HCT116 (cell line): ENCODE data around the gene AP1G1. TPM values are rescaled to one million over a fixed set of nuclear protein-coding genes. Genes with fewer than 3 reads are reported as not detected.

Source experiments
- ATAC-seq: fragments of 200-7000 bp; cut with Tn5 transposase; 2 replicates; pipeline ENCODE4 v1.9.1; 2020; ENCODE audit warnings: mild to moderate bottlenecking, moderate library complexity
- BruUV-seq: library from RNA; stranded (reverse); fragments of 400-500 nt; replicated peaks from 2 replicates; lab custom pipeline; 2021; lab: Mats Ljungman, UMichigan
- CTCF ChIA-PET: fragments of 300-600 bp; sonication (Branson Sonifier 250); formaldehyde crosslinking; loops from one replicate; lab custom pipeline; 2021; ENCODE audit warnings: antibody characterized with exemption; lab: Charles Lee
- POLR2A ChIA-PET: fragments of 300-600, 350-600 bp; sonication (Branson Sonifier 250); formaldehyde crosslinking; loops from one replicate; lab custom pipeline; 2021; ENCODE audit warnings: antibody characterized with exemption; lab: Charles Lee
- RAD21 ChIA-PET, 2 experiments: fragments of 300-600 bp; sonication (Branson Sonifier 250); formaldehyde crosslinking; loops; one replicate each; lab custom pipeline; 2023; ENCODE audit warnings: low total read pairs in 2 of 2; ENCODE audit not compliant: uncharacterized antibody in 2 of 2, unreplicated experiment in 2 of 2, low non-redundant PET in 1 of 2; lab: Charles Lee
- DNase-seq: peaks from one replicate; pipeline ENCODE4 v3.0.0-alpha.2; 2010; ENCODE audit warnings: low read depth, low spot score
- H2AFZ ChIP-seq: fragments of 200-600 bp; shearing (Covaris generic), sonication (generic); 2 replicates; pipeline ENCODE4 v1.6.1; 2017; ENCODE audit warnings: low read depth, mixed run types, mixed read lengths, antibody characterized with exemption, low read length; ENCODE audit not compliant: poor library complexity, severe bottlenecking
- H3K27ac ChIP-seq: 2 replicates; pipeline ENCODE4 v1.5.1; 2012; ENCODE audit warnings: low read depth, low read length
- H3K27me3 ChIP-seq: fragments of 200-600 bp; sonication (generic); 2 replicates; pipeline ENCODE4 v1.6.1; 2016; ENCODE audit warnings: mixed run types, low read length, mixed read lengths; ENCODE audit not compliant: insufficient read depth
- H3K36me3 ChIP-seq, 2 experiments: fragments of 200-500 bp in 1 of 2; fragments of 200-600 bp in 1 of 2; sonication (Bioruptor generic) in 1 of 2; sonication (generic) in 1 of 2; 2 replicates each; pipeline versions ENCODE4 v1.5.1 to v1.6.1; 2014 to 2016; ENCODE audit warnings: low read length in 2 of 2, inconsistent platforms in 1 of 2, mixed read lengths in 1 of 2, mixed run types in 1 of 2; ENCODE audit not compliant: insufficient read depth in 2 of 2, control insufficient read depth in 1 of 2
- H3K4me1 ChIP-seq, 2 experiments: fragments of 200-600 bp in 1 of 2; sonication (generic) in 1 of 2; 2 replicates each; pipeline versions ENCODE4 v1.5.1 to v1.6.1; 2012 to 2017; ENCODE audit warnings: low read length in 2 of 2, inconsistent platforms in 1 of 2, mild to moderate bottlenecking in 1 of 2, mixed read lengths in 1 of 2, mixed run types in 1 of 2, moderate library complexity in 1 of 2; ENCODE audit not compliant: insufficient read depth in 2 of 2, control insufficient read depth in 1 of 2
- H3K4me2 ChIP-seq: fragments of 200-600 bp; sonication (generic); 2 replicates; pipeline ENCODE4 v1.6.1; 2017; ENCODE audit warnings: mixed run types, low read length, mixed read lengths
- H3K4me3 ChIP-seq, 2 experiments: fragments of 200-600 bp in 1 of 2; sonication (generic) in 1 of 2; replicated peaks in 1 of 2; 2 replicates each; pipeline ENCODE4 v1.5.1; 2011 to 2016; ENCODE audit warnings: low read length in 2 of 2, control low read depth in 1 of 2, low read depth in 1 of 2, mild to moderate bottlenecking in 1 of 2, mixed read lengths in 1 of 2, mixed run types in 1 of 2
- H3K79me2 ChIP-seq: fragments of 200-600 bp; sonication (generic); 2 replicates; pipeline ENCODE4 v1.6.1; 2017; ENCODE audit warnings: mild to moderate bottlenecking, mixed run types, low read length, moderate library complexity, mixed read lengths; ENCODE audit not compliant: insufficient read depth
- H3K9ac ChIP-seq: fragments of 200-600 bp; sonication (generic); 2 replicates; pipeline ENCODE4 v1.6.1; 2016; ENCODE audit warnings: low read length, mixed read lengths
- H3K9me2 ChIP-seq: fragments of 200-600 bp; sonication (generic), shearing (Covaris generic); 2 replicates; pipeline ENCODE4 v1.6.1; 2017; ENCODE audit warnings: mixed run types, mild to moderate bottlenecking, moderate library complexity; ENCODE audit not compliant: insufficient read depth
- H3K9me3 ChIP-seq, 2 experiments: fragments of 200-500 bp in 1 of 2; fragments of 200-600 bp in 1 of 2; sonication (Bioruptor generic) in 1 of 2; sonication (generic) in 1 of 2; 2 replicates each; pipeline ENCODE4 v1.6.1; 2014 to 2017; ENCODE audit warnings: low read length in 2 of 2, mixed read lengths in 2 of 2, inconsistent platforms in 1 of 2, low read depth in 1 of 2, mild to moderate bottlenecking in 1 of 2, mixed run types in 1 of 2, moderate library complexity in 1 of 2; ENCODE audit not compliant: control insufficient read depth in 1 of 2, insufficient read depth in 1 of 2
- H4K20me1 ChIP-seq: fragments of 200-600 bp; sonication (generic), shearing (Covaris generic); 2 replicates; pipeline ENCODE4 v1.6.1; 2017; ENCODE audit warnings: mixed run types, mild to moderate bottlenecking, moderate library complexity; ENCODE audit not compliant: insufficient read depth
- CBX3 ChIP-seq: IDR thresholded peaks from 2 replicates; pipeline ENCODE4 v1.6.1; 2012; ENCODE audit warnings: low read depth
- CEBPB ChIP-seq: IDR thresholded peaks from 2 replicates; pipeline ENCODE4 v1.6.1; 2012; ENCODE audit warnings: low read depth
- ELF1 ChIP-seq: IDR thresholded peaks from 2 replicates; pipeline ENCODE4 v1.6.1; 2012; ENCODE audit warnings: low read depth, borderline replicate concordance
- EZH2 ChIP-seq: fragments of 200-600 bp; sonication (generic); IDR thresholded peaks from 2 replicates; pipeline ENCODE4 v1.6.1; 2017; ENCODE audit warnings: antibody characterized with exemption, mixed run types
- FOSL1 ChIP-seq: IDR thresholded peaks from 2 replicates; pipeline ENCODE4 v1.6.1; 2012; ENCODE audit warnings: low read depth
- JUND ChIP-seq: IDR thresholded peaks from 2 replicates; pipeline ENCODE4 v1.6.1; 2012
- POLR2AphosphoS5 ChIP-seq: IDR thresholded peaks from 2 replicates; pipeline ENCODE4 v1.6.1; 2011; ENCODE audit warnings: mild to moderate bottlenecking, low read depth, low read length, moderate library complexity
- RAD21 ChIP-seq: IDR thresholded peaks from 2 replicates; pipeline ENCODE4 v1.6.1; 2012; ENCODE audit warnings: low read depth, mild to moderate bottlenecking
- SIN3A ChIP-seq: IDR thresholded peaks from 2 replicates; pipeline ENCODE4 v1.6.1; 2012; ENCODE audit warnings: low read depth
- TCF7L2 ChIP-seq: IDR thresholded peaks from 2 replicates; pipeline ENCODE4 v1.7.0; 2011; ENCODE audit warnings: borderline replicate concordance, inconsistent platforms; ENCODE audit not compliant: insufficient read depth, insufficient read length; ENCODE audit errors: extremely low read depth
- YY1 ChIP-seq: IDR thresholded peaks from 2 replicates; pipeline ENCODE4 v1.6.1; 2011; ENCODE audit warnings: low read length, low read depth, moderate library complexity, mild to moderate bottlenecking; ENCODE audit not compliant: insufficient replicate concordance; ENCODE audit errors: extremely low read depth
- ZFX ChIP-seq: fragments of 450-650 bp; IDR thresholded peaks from 2 replicates; pipeline ENCODE4 v1.6.1; 2017
- ZNF274 ChIP-seq: fragments of 200-500 bp; sonication (Bioruptor generic); IDR thresholded peaks from 2 replicates; pipeline ENCODE4 v1.6.1; 2014; ENCODE audit warnings: mild to moderate bottlenecking, low read depth, low read length, inconsistent platforms
- intact Hi-C: fragments of 100-400 bp; cut with micrococcal nuclease; formaldehyde crosslinking; loops from 2 replicates; pipeline ENCODE4 v1.10.0; 2022
- total RNA-seq: library from RNA; stranded (reverse); gene quantifications from one replicate; pipeline ENCODE4 v1.2.1, GENCODE V29; 2021; ENCODE audit not compliant: unreplicated experiment
- TF ChIP-seq, protein P1 (sequence below): IDR thresholded peaks from 2 replicates; pipeline ENCODE4 v1.6.1; 2012
- TF ChIP-seq, protein P2 (sequence below): IDR thresholded peaks from 2 replicates; pipeline ENCODE4 v1.6.1; 2012
- TF ChIP-seq, protein P3 (sequence below), 3 experiments: fragments of 200-600 bp in 1 of 3; sonication (generic) in 1 of 3; IDR thresholded peaks in 2 of 3; conservative IDR thresholded peaks in 1 of 3; 2 replicates each; pipeline ENCODE4 v1.5.1; 2012 to 2017; ENCODE audit warnings: low read depth in 2 of 3, low read length in 2 of 3, antibody characterized with exemption in 1 of 3, borderline replicate concordance in 1 of 3, control low read depth in 1 of 3, mild to moderate bottlenecking in 1 of 3, mixed read lengths in 1 of 3, mixed run types in 1 of 3, moderate library complexity in 1 of 3; ENCODE audit not compliant: insufficient read depth in 1 of 3

Gene AP1G1
- total RNA-seq, 1 experiment from 2014 or later = 70.2 TPM

DNA sequence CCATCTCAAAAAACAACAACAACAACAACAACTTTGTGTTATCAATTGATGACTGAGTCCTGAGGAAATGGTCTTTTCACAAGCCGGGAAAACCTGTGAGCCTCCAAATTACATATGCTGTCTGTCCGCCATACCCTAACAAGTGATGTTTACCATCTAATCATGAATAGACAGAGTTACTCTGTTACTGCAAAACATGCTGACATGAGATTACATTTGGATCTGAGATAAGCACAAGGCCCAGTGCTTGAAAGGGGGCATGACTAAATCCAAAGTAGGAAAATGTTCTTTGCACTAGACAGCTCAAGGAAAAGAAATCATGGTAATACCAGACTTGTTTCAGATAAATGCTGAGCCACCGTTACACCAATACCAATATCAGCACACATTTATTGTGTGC lies 28.5 kb upstream of the AP1G1 start:
- no peaks in the 10 kb centered on the region for H3K9me2 ChIP-seq
- H3K9ac ChIP-seq = no peak overlapping the region
- H4K20me1 ChIP-seq = no peaks in the 10 kb centered on the region
- no TSS peak for BruUV-seq
- CTCF ChIA-PET = no interaction called here
- RAD21 ChIA-PET = no interaction called here
- TF ChIP-seq CBX3 (no peak), RAD21 (no peak)
- TF ChIP-seq, protein P1, sequence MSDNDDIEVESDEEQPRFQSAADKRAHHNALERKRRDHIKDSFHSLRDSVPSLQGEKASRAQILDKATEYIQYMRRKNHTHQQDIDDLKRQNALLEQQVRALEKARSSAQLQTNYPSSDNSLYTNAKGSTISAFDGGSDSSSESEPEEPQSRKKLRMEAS = no peak
- no peaks in the 10 kb centered on the region for H3K36me3 ChIP-seq
- no peak overlapping the region for H2AFZ ChIP-seq
- H3K79me2 ChIP-seq = no peaks in the 10 kb centered on the region
- H3K4me3 ChIP-seq = no peak overlapping the region
- intact Hi-C loops = no loop called here
- POLR2A ChIA-PET = no interaction called here
- no peak for ATAC-seq
- no peaks in the 10 kb centered on the region for H3K27me3 ChIP-seq
- H3K27ac ChIP-seq = no peak overlapping the region
- no peaks in the 10 kb centered on the region for H3K9me3 ChIP-seq
- no peaks in the 10 kb centered on the region for H3K4me1 ChIP-seq
- no peak for DNase-seq
- no peak overlapping the region for H3K4me2 ChIP-seq

DNA sequence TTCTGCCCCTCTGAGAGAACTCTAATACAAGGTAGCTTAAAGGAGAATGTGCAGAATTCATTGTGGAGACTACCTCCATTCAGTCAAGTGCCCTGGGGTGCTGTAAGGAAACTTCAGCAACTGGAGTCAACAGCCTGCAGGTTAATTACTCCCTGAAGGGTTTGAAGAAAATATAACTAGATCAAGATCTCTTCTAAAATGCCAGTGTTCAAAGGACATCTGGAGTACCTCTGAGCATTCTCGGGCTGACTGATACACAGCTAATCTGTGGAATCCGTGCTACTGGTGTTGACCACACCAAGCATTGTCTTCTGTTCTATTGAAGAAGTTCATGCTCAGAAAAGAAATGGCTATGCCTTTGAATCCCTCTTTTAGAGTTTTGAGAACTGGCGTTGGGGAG lies 25.7 kb upstream of the AP1G1 start:
- Histone ChIP-seq H3K9me3 (no peaks in the 10 kb centered on the region), H3K27ac (no peak overlapping the region), H2AFZ (no peak overlapping the region), H3K4me1 (no peaks in the 10 kb centered on the region), H3K4me3 (no peak overlapping the region), H3K9me2 (no peaks in the 10 kb centered on the region), H3K27me3 (no peaks in the 10 kb centered on the region), H3K9ac (no peak overlapping the region), H3K79me2 (no peaks in the 10 kb centered on the region), H3K4me2 (no peak overlapping the region), H4K20me1 (no peaks in the 10 kb centered on the region), H3K36me3 (no peaks in the 10 kb centered on the region)
- no peak for DNase-seq
- BruUV-seq = no TSS peak
- ChIA-PET CTCF (no interaction called here), POLR2A (no interaction called here), RAD21 (no interaction called here)
- intact Hi-C loops = no loop called here
- ATAC-seq = no peak
- no peak for TF ChIP-seq CEBPB
- TF ChIP-seq FOSL1 = no peak
- no peak for TF ChIP-seq ELF1
- no peak for TF ChIP-seq RAD21
- no peak for TF ChIP-seq YY1
- TF ChIP-seq, protein P1 = no peak
- no peak for TF ChIP-seq ZFX
- TF ChIP-seq CBX3 = no peak
- TF ChIP-seq SIN3A = no peak
- TF ChIP-seq TCF7L2 = no peak
- TF ChIP-seq, protein P2, sequence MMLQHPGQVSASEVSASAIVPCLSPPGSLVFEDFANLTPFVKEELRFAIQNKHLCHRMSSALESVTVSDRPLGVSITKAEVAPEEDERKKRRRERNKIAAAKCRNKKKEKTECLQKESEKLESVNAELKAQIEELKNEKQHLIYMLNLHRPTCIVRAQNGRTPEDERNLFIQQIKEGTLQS = no peak
- no peak for TF ChIP-seq POLR2AphosphoS5
- TF ChIP-seq ZNF274 = no peak
- no peak for TF ChIP-seq EZH2
- TF ChIP-seq, protein P3, sequence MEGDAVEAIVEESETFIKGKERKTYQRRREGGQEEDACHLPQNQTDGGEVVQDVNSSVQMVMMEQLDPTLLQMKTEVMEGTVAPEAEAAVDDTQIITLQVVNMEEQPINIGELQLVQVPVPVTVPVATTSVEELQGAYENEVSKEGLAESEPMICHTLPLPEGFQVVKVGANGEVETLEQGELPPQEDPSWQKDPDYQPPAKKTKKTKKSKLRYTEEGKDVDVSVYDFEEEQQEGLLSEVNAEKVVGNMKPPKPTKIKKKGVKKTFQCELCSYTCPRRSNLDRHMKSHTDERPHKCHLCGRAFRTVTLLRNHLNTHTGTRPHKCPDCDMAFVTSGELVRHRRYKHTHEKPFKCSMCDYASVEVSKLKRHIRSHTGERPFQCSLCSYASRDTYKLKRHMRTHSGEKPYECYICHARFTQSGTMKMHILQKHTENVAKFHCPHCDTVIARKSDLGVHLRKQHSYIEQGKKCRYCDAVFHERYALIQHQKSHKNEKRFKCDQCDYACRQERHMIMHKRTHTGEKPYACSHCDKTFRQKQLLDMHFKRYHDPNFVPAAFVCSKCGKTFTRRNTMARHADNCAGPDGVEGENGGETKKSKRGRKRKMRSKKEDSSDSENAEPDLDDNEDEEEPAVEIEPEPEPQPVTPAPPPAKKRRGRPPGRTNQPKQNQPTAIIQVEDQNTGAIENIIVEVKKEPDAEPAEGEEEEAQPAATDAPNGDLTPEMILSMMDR (IDR thresholded peaks at IDR 0.05 in 2 of 3, conservative IDR thresholded peaks at IDR 0.05 in 1 of 3; ENCODE audit: borderline replicate concordance in 1 of 3, insufficient read depth in 1 of 3, low read depth in 2 of 3, low read length in 2 of 3) = no peak
- TF ChIP-seq JUND = no peak
